GM23248 (cell line): ENCODE results near the gene FRZB.

Source experiments
- EZH2 ChIP-seq: fragments of 200-600 bp; sonication (generic); IDR thresholded peaks from 2 replicates; pipeline ENCODE4 v1.6.1; 2018; ENCODE audit warnings: antibody characterized with exemption, mild to moderate bottlenecking; ENCODE audit not compliant: insufficient read depth, poor library complexity, severe bottlenecking
- EZH2phosphoT487 ChIP-seq: fragments of 200-600 bp; sonication (generic); IDR thresholded peaks from 2 replicates; pipeline ENCODE4 v1.6.1; 2018; ENCODE audit warnings: antibody characterized with exemption, moderate library complexity, mild to moderate bottlenecking, low read depth; ENCODE audit not compliant: insufficient read depth

DNA sequence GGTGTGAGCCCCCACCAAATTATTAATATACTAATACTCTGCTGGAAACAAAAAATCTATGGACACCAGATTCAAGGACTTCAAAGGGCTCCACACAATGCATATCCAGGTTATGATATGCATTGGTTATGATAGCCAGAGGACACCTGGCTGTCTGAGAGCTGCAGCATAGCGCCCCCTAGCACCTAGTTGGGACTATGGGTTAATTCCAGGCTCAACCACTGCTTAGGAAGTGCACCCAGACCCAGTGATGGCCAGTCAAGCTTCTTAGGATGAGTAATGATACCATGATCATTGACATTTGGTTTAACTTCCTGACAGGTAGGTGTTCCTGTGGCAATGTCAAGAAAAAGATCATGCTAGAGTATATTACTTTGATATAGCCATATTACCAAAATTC, 3.8 kb upstream of the FRZB start:
- TF ChIP-seq EZH2 (no peak), EZH2phosphoT487 (no peak)
